Kidney (tissue), 14 donors: ENCODE results near the gene COL4A2. TPM values are rescaled to one million over a fixed set of nuclear protein-coding genes. Genes with fewer than 3 reads are reported as not detected.

ENCODE experiments used
- DNase-seq, 5 donors: peaks; one replicate each; pipeline ENCODE4 v3.0.0-alpha.2; 2013 to 2020
- FAIRE-seq: peaks from 2 replicates; lab custom pipeline; 2012; peaks lifted over from hg19 to GRCh38; lab: Jason Lieb, UNC
- H3K27ac ChIP-seq, 2 donors: one replicate each; pipeline ENCODE4 v1.7.0; 2013; ENCODE audit warnings: low read depth in 2 of 2, low read length in 2 of 2, inconsistent platforms in 1 of 2
- H3K27me3 ChIP-seq: one replicate; pipeline ENCODE4 v1.7.1; 2013; ENCODE audit warnings: low read length, inconsistent platforms; ENCODE audit not compliant: control insufficient read depth, insufficient read depth
- H3K36me3 ChIP-seq, 3 donors: one replicate each; pipeline versions ENCODE4 v1.7.0 to v1.7.1; 2013; ENCODE audit warnings: low read length in 3 of 3, control low read depth in 1 of 3, inconsistent platforms in 1 of 3; ENCODE audit not compliant: insufficient read depth in 3 of 3, control insufficient read depth in 2 of 3
- H3K4me1 ChIP-seq, 3 donors: one replicate each; pipeline versions ENCODE4 v1.7.0 to v1.7.1; 2013; ENCODE audit warnings: low read length in 3 of 3, inconsistent platforms in 1 of 3, low read depth in 1 of 3; ENCODE audit not compliant: control insufficient read depth in 2 of 3, insufficient read depth in 2 of 3
- H3K4me3 ChIP-seq, 3 donors: one replicate each; pipeline versions ENCODE4 v1.7.0 to v1.8.1; 2013; ENCODE audit warnings: low read length in 3 of 3, control low read depth in 1 of 3, inconsistent platforms in 1 of 3
- H3K9ac ChIP-seq, 3 donors: one replicate each; pipeline versions ENCODE4 v1.7.0 to v1.7.1; 2013; ENCODE audit warnings: low read length in 3 of 3, control low read depth in 1 of 3, inconsistent platforms in 1 of 3
- H3K9me3 ChIP-seq, 3 donors: one replicate each; pipeline versions ENCODE4 v1.7.0 to v1.7.1; 2013; ENCODE audit warnings: low read length in 3 of 3, control low read depth in 1 of 3, inconsistent platforms in 1 of 3; ENCODE audit not compliant: control insufficient read depth in 2 of 3, insufficient read depth in 1 of 3
- CTCF ChIP-seq: IDR thresholded peaks from 3 replicates; pipeline ENCODE4 v1.5.1; 2012; ENCODE audit warnings: mild to moderate bottlenecking, moderate library complexity, borderline replicate concordance; ENCODE audit not compliant: insufficient read depth; ENCODE audit errors: extremely low read depth
- intact Hi-C: fragments of 100-400 bp; cut with DNase I; formaldehyde crosslinking; loops from one replicate; pipeline ENCODE4 v1.11.1; 2022
- polyA plus RNA-seq: library from polyadenylated mRNA; stranded (reverse); fragments of 350-450 nt; fragmentation: Illumina TruSeq; extraction: RNeasy Lipid Tissue Mini Kit (QIAGEN cat#74804); gene quantifications from one replicate; pipeline ENCODE4 v1.2.3, GENCODE V29; 2014; ENCODE audit warnings: low read depth, low replicate concordance; ENCODE audit not compliant: insufficient read depth
- total RNA-seq: library from RNA; stranded (reverse); fragmentation: NEBNext Ultra II Directional; extraction: Animal tissue kit (Norgen Biotek cat#: 25700); gene quantifications from one replicate; pipeline ENCODE4 v1.2.1, GENCODE V29; 2021
- donor health status: control.
- donor health status: control.
- donor health status: control.
- donor health status: control.
- donor health status: control.
- donor health status: DM: yes; HTN: yes; CAD: no.
- donor health status: Normal renal cell carcinoma (clear cell type).

The COL4A2 gene
- total and polyA plus RNA-seq, 2 donors from 2014 or later, result 126 to 265 TPM

GRCh38 chr13:110322828-110323171 is 15.7 kb downstream of the COL4A2 start:
- H3K27ac ChIP-seq, result no peak overlapping the region
- no peaks in the 10 kb centered on the region for H3K9me3 ChIP-seq
- no peak overlapping the region for H3K4me3 ChIP-seq
- no peak for TF ChIP-seq CTCF
- H3K27me3 ChIP-seq, result no peaks in the 10 kb centered on the region
- FAIRE-seq, result no peak
- no peak overlapping the region for H3K9ac ChIP-seq
- peak in 1 of 5 donors; percentile 19 for DNase-seq
- peaks cover 13 to 32% (median 31%) of the 10 kb centered on the region in 3 donors for H3K4me1 ChIP-seq
- intact Hi-C loops, result no loop called here
- H3K36me3 ChIP-seq, result no peaks in the 10 kb centered on the region

- no peak for TF ChIP-seq CTCF
- Histone ChIP-seq H3K4me3 (no peak overlapping the region), H3K36me3 (no peaks in the 10 kb centered on the region), H3K27ac (no peak overlapping the region), H3K9ac (no peak overlapping the region), H3K4me1 (peaks cover 13 to 28% (median 26%) of the 10 kb centered on the region in 3 donors), H3K27me3 (no peaks in the 10 kb centered on the region), H3K9me3 (no peaks in the 10 kb centered on the region)
- intact Hi-C loops, result no loop called here
- no peak for FAIRE-seq
- peak in 1 of 5 donors; percentile 28 for DNase-seq
Observed at GRCh38 chr13:110323172-110323891, 16.2 kb downstream of the COL4A2 start.

DNA sequence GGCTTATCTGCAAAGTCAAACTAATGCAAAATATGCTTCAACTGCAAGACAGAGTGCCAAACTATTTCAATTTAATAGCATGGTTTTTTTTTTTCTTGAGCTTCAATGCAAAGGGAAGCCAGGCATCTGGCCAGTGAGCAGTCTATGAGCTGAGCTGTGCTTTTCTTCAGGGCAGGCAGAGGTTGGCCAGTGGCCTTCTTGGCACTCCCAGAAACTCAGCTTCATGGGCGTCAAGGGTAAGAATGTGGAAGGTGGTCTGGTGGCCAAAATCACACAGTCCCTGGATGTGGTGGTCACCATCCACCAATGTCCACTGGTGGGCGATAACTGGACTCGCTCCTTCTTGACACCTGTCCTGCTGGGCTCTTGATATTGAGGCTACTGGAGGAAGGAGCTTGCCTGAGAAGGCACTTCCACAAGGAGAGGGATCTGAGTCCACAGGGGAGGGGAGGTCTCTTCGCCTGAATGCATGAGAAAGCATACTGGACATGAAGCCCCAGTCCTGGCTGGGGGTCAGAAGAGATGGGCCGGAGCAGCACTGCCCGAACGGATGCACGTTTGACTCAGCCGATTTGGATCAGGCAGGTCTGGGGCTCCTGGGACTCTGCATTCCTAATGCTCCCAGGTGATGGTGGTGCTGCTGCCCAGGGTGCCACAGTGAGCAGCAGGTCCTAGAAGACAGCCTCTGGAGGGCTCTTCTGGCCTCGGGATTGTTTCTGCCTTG is 17.1 kb downstream of the COL4A2 start:
- Histone ChIP-seq H3K36me3 (no peaks in the 10 kb centered on the region), H3K4me3 (no peak overlapping the region), H3K27ac (no peak overlapping the region), H3K9ac (no peak overlapping the region), H3K4me1 (peaks cover 12 to 22% (median 18%) of the 10 kb centered on the region in 3 donors), H3K27me3 (no peaks in the 10 kb centered on the region), H3K9me3 (no peaks in the 10 kb centered on the region)
- DNase-seq (peak in 1 of 5 donors; percentile 23), FAIRE-seq (no peak)
- no peak for TF ChIP-seq CTCF
- intact Hi-C loops, result no loop called here
